Retinal pigment epithelial cell (primary cell): ENCODE results near the gene ADCY7.

Source experiments
- DNase-seq: peaks from one replicate; pipeline ENCODE4 v3.0.0-alpha.2; 2010; ENCODE audit warnings: low read depth
- H3K4me3 ChIP-seq: 2 replicates; pipeline ENCODE4 v1.5.1; 2011; ENCODE audit warnings: mild to moderate bottlenecking, low read length, control low read depth, moderate library complexity
- CTCF ChIP-seq: conservative IDR thresholded peaks from 2 replicates; pipeline ENCODE4 v1.5.1; 2011; ENCODE audit warnings: low read depth, low read length, control low read depth, inconsistent platforms

Gene ADCY7

GRCh38 chr16:50299508-50300105, 33.3 kb downstream of the ADCY7 start:
- no peak overlapping the region for H3K4me3 ChIP-seq
- no peak for TF ChIP-seq CTCF
- DNase-seq, result no peak

- no peak for TF ChIP-seq CTCF
- no peak for DNase-seq
Observed at GRCh38 chr16:50300942-50301625, 34.7 kb downstream of the ADCY7 start.

GRCh38 chr16:50301626-50302471, 35.5 kb downstream of the ADCY7 start:
- H3K4me3 ChIP-seq, result no peak overlapping the region
- TF ChIP-seq CTCF, result no peak
- no peak for DNase-seq

More at GRCh38 chr16:50300942-50301625, 34.7 kb downstream of the ADCY7 start:
- no peak overlapping the region for H3K4me3 ChIP-seq

- H3K4me3 ChIP-seq, result no peak overlapping the region
- DNase-seq, result no peak
- no peak for TF ChIP-seq CTCF
Observed at GRCh38 chr16:50302472-50303005, 36.2 kb downstream of the ADCY7 start.

- DNase-seq, result no peak
- H3K4me3 ChIP-seq, result no peak overlapping the region
- no peak for TF ChIP-seq CTCF
Observed at GRCh38 chr16:50303041-50303604, 36.8 kb downstream of the ADCY7 start.

GRCh38 chr16:50303605-50304466, 37.5 kb downstream of the ADCY7 start:
- no peak for DNase-seq
- no peak overlapping the region for H3K4me3 ChIP-seq
- no peak for TF ChIP-seq CTCF
